Neural cell (in vitro differentiated cells): ENCODE data around the gene ZNF335.

Experiments
- EP300 ChIP-seq: fragments of 450-650 bp; conservative IDR thresholded peaks from 2 replicates; pipeline ENCODE4 v1.6.1; 2014; ENCODE audit warnings: antibody characterized with exemption, mild to moderate bottlenecking, moderate library complexity; ENCODE audit not compliant: poor library complexity, severe bottlenecking
- EZH2 ChIP-seq: fragments of 200-600, 300-800 bp; shearing (Covaris generic), sonication (generic); IDR thresholded peaks from 2 replicates; pipeline ENCODE4 v1.6.1; 2014; ENCODE audit warnings: antibody characterized with exemption, low read length, borderline replicate concordance, mild to moderate bottlenecking; ENCODE audit not compliant: insufficient read depth, poor library complexity, severe bottlenecking
- MXI1 ChIP-seq: fragments of 450-650 bp; conservative IDR thresholded peaks from 2 replicates; pipeline ENCODE4 v1.6.1; 2014; ENCODE audit warnings: antibody characterized with exemption, mild to moderate bottlenecking; ENCODE audit not compliant: poor library complexity, severe bottlenecking
- POLR2AphosphoS5 ChIP-seq: IDR thresholded peaks from 2 replicates; pipeline ENCODE4 v1.6.1; 2012
- RAD21 ChIP-seq: fragments of 450-650 bp; conservative IDR thresholded peaks from 2 replicates; pipeline ENCODE4 v1.6.1; 2014; ENCODE audit warnings: antibody characterized with exemption, mild to moderate bottlenecking, moderate library complexity
- REST ChIP-seq: IDR thresholded peaks from 2 replicates; pipeline ENCODE4 v1.6.1; 2012; ENCODE audit warnings: borderline replicate concordance
- SMC3 ChIP-seq: fragments of 450-650 bp; conservative IDR thresholded peaks from 2 replicates; pipeline ENCODE4 v1.6.1; 2014; ENCODE audit warnings: antibody characterized with exemption, mild to moderate bottlenecking, moderate library complexity; ENCODE audit not compliant: poor library complexity
- TAF1 ChIP-seq: IDR thresholded peaks from 2 replicates; pipeline ENCODE4 v1.6.1; 2012; ENCODE audit warnings: low read depth
- TF ChIP-seq, protein P1 (sequence below): fragments of 450-650 bp; IDR thresholded peaks from 2 replicates; pipeline ENCODE4 v1.5.1; 2014; ENCODE audit warnings: antibody characterized with exemption, mild to moderate bottlenecking, moderate library complexity; ENCODE audit not compliant: poor library complexity, severe bottlenecking

DNA sequence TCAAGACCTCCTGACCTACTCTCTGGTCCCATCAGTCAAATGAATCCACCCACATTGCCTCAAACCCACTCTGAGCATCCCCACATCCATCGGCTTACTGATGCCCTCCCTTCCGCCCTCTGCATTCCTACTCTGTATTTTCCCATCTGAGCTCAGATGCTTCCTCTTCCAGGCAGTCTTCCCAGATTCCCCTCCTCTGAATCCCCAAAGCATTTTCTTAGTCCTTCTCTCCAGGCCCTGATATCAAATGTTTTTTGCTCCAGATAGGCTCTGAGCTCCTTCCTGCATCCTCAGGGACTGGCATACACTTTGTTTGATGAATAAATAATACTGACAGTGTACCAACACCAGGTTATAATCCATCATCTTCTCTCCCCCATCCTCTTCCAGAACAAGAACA, 63.9 kb downstream of the ZNF335 start:
- TF ChIP-seq, protein P1, sequence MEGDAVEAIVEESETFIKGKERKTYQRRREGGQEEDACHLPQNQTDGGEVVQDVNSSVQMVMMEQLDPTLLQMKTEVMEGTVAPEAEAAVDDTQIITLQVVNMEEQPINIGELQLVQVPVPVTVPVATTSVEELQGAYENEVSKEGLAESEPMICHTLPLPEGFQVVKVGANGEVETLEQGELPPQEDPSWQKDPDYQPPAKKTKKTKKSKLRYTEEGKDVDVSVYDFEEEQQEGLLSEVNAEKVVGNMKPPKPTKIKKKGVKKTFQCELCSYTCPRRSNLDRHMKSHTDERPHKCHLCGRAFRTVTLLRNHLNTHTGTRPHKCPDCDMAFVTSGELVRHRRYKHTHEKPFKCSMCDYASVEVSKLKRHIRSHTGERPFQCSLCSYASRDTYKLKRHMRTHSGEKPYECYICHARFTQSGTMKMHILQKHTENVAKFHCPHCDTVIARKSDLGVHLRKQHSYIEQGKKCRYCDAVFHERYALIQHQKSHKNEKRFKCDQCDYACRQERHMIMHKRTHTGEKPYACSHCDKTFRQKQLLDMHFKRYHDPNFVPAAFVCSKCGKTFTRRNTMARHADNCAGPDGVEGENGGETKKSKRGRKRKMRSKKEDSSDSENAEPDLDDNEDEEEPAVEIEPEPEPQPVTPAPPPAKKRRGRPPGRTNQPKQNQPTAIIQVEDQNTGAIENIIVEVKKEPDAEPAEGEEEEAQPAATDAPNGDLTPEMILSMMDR, result no peak
- TF ChIP-seq EP300 (no peak), POLR2AphosphoS5 (no peak), REST (no peak), TAF1 (no peak), EZH2 (no peak), RAD21 (no peak), SMC3 (no peak), MXI1 (no peak)
